OCI-M2 (cell line): ENCODE results near the gene ERBB4.
"Not testable (repeated sequence)": the region's sequence is repeated elsewhere in the genome, so short reads cannot be mapped to it uniquely, and the experiment has no call there.

Experiments
- DNase-seq: peaks from one replicate; lab custom pipeline; 2025; ENCODE audit not compliant: unreplicated experiment; lab: John Stamatoyannopoulos, UW

Gene ERBB4

GRCh38 chr2:212299943-212300342 is 238.7 kb downstream of the ERBB4 start:
- no peak for DNase-seq

GRCh38 chr2:212299333-212299732 is 239.3 kb downstream of the ERBB4 start:
- no peak for DNase-seq

GRCh38 chr2:212295571-212295970 is 243.0 kb downstream of the ERBB4 start:
- DNase-seq, result no peak

GRCh38 chr2:212294816-212295215 is 243.8 kb downstream of the ERBB4 start:
- no peak for DNase-seq

GRCh38 chr2:212289301-212289700 is 249.3 kb downstream of the ERBB4 start:
- DNase-seq, result no peak

- no peak for DNase-seq
Observed at GRCh38 chr2:212288308-212288707, 250.3 kb downstream of the ERBB4 start.

GRCh38 chr2:212284166-212284565 is 254.4 kb downstream of the ERBB4 start:
- DNase-seq, result no peak

- no peak for DNase-seq
Observed at GRCh38 chr2:212282671-212283261, 255.8 kb downstream of the ERBB4 start.

GRCh38 chr2:212276813-212277212 is 261.8 kb downstream of the ERBB4 start:
- DNase-seq, result no peak

- DNase-seq, result no peak
Observed at GRCh38 chr2:212274215-212274614, 264.4 kb downstream of the ERBB4 start.

- no peak for DNase-seq
Observed at GRCh38 chr2:212271583-212271982, 267.0 kb downstream of the ERBB4 start.

GRCh38 chr2:212269005-212269404 is 269.6 kb downstream of the ERBB4 start:
- no peak for DNase-seq

GRCh38 chr2:212266297-212266696 is 272.3 kb downstream of the ERBB4 start:
- no peak for DNase-seq

GRCh38 chr2:212265777-212266176 is 272.8 kb downstream of the ERBB4 start:
- no peak for DNase-seq

GRCh38 chr2:212264187-212264586 is 274.4 kb downstream of the ERBB4 start:
- no peak for DNase-seq

- DNase-seq, result no peak
Observed at GRCh38 chr2:212259226-212259625, 279.4 kb downstream of the ERBB4 start.

GRCh38 chr2:212254339-212254738 is 284.3 kb downstream of the ERBB4 start:
- DNase-seq, result no peak

GRCh38 chr2:212249451-212249850 is 289.2 kb downstream of the ERBB4 start:
- no peak for DNase-seq

- DNase-seq, result no peak
Observed at GRCh38 chr2:212245880-212246279, 292.7 kb downstream of the ERBB4 start.

- no peak for DNase-seq
Observed at GRCh38 chr2:212242724-212243123, 295.9 kb downstream of the ERBB4 start.

- not testable (repeated sequence) for DNase-seq
Observed at GRCh38 chr2:212238152-212238551, 300.4 kb downstream of the ERBB4 start.

GRCh38 chr2:212237350-212238095 is 301.1 kb downstream of the ERBB4 start:
- DNase-seq, result no peak

- no peak for DNase-seq
Observed at GRCh38 chr2:212228743-212229171, 309.8 kb downstream of the ERBB4 start.
